GM10266 (cell line): ENCODE measurements around the gene NKAIN4.

Source experiments
- DNase-seq: peaks from one replicate; pipeline ENCODE4 v3.0.0; 2012; ENCODE audit errors: extremely low spot score
- TF ChIP-seq, protein P1 (sequence below): IDR thresholded peaks from 2 replicates; pipeline ENCODE4 v1.5.1; 2012; ENCODE audit warnings: mild to moderate bottlenecking, low read depth; ENCODE audit not compliant: control insufficient read depth, insufficient read depth; ENCODE audit errors: missing control alignments

Gene NKAIN4

GRCh38 chr20:63249891-63250290 lies 4.4 kb downstream of the NKAIN4 start:
- TF ChIP-seq, protein P1, sequence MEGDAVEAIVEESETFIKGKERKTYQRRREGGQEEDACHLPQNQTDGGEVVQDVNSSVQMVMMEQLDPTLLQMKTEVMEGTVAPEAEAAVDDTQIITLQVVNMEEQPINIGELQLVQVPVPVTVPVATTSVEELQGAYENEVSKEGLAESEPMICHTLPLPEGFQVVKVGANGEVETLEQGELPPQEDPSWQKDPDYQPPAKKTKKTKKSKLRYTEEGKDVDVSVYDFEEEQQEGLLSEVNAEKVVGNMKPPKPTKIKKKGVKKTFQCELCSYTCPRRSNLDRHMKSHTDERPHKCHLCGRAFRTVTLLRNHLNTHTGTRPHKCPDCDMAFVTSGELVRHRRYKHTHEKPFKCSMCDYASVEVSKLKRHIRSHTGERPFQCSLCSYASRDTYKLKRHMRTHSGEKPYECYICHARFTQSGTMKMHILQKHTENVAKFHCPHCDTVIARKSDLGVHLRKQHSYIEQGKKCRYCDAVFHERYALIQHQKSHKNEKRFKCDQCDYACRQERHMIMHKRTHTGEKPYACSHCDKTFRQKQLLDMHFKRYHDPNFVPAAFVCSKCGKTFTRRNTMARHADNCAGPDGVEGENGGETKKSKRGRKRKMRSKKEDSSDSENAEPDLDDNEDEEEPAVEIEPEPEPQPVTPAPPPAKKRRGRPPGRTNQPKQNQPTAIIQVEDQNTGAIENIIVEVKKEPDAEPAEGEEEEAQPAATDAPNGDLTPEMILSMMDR = no peak
- DNase-seq = no peak

GRCh38 chr20:63248835-63249591 lies 5.2 kb downstream of the NKAIN4 start:
- TF ChIP-seq, protein P1 = no peak
- no peak for DNase-seq

GRCh38 chr20:63247671-63248228 lies 6.5 kb downstream of the NKAIN4 start:
- DNase-seq = no peak
- TF ChIP-seq, protein P1 = no peak

- TF ChIP-seq, protein P1 = no peak
- DNase-seq = no peak
Measured at GRCh38 chr20:63246490-63247288, 7.6 kb downstream of the NKAIN4 start.

DNA sequence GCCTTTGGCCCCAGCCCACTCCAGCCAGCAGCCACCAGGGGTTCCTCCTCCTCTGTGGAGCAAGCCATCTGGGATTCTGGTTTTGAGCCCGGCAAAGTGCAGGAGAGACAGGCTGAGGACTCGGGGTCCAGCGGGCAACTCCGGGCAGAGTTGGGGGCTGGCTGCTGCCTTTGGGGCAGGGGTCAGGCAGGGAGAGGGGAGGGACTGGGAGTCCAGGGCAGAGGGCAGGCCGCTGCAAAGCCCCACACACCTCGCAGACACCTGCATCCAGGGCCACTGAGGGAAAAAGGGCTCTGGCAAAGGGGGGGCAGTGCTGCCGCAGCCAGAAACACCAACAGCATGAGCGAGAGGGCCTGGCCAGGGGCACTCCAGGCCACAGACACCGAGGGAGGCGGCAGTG lies 9.8 kb downstream of the NKAIN4 start:
- DNase-seq = no peak
- TF ChIP-seq, protein P1 = no peak

DNA sequence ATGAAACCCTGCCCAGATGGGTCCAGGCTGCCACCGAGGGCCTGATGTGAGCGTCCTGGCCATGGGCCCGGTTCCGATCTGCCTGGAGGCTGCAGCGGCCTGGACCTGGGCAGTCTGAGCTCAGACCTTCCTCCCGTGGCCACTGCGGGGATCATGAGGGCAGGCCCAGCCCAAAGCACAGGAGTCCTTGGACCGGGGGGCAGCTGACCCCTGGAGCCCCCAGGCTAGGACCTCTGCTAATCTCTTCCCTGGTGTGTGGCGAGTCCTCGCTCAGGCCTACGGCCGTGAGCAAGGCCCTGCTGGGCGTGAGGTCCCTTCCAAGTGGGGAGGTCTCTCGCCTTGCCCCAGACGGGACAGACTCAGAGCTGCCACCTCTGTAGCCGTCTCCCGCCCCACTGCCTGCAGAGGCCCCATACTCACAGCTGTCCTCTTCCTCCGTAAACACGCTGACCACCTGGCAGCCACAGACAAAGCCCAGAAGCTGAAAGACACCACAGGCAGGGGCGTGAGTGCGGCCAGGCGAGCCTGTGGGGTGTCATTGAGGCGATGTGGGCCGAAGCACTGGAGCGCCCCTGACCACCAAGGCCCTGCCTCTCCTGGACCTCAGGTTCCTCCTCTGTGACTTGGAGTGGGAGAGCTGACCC lies 10.5 kb downstream of the NKAIN4 start:
- no peak for DNase-seq
- TF ChIP-seq, protein P1 = no peak
